Mesenchymal stem cell (in vitro differentiated cells and primary cell): Measurements from ENCODE around the gene RENBP.
A peak's percentile ranks its signal among the peaks of the same experiment; 100 is the strongest.
"Not testable (repeated sequence)": the region's sequence is repeated elsewhere in the genome, so short reads cannot be mapped to it uniquely, and the experiment has no call there.

Experiments used
- DNase-seq: peaks from one replicate; pipeline ENCODE4 v3.0.0-alpha.2; 2013
- H2AFZ ChIP-seq: one replicate; pipeline ENCODE4 v1.6.1; 2013; ENCODE audit warnings: low read depth, mild to moderate bottlenecking, control low read depth, inconsistent platforms, low read length, moderate library complexity
- H2AK5ac ChIP-seq: 2 replicates; pipeline ENCODE4 v1.6.1; 2013; ENCODE audit warnings: low read length, moderate library complexity, mild to moderate bottlenecking, inconsistent platforms; ENCODE audit not compliant: severe bottlenecking
- H2BK120ac ChIP-seq: one replicate; pipeline ENCODE4 v1.6.1; 2013; ENCODE audit warnings: low read depth, mild to moderate bottlenecking, inconsistent platforms, low read length, moderate library complexity
- H2BK12ac ChIP-seq, 2 experiments: one replicate each; pipeline ENCODE4 v1.6.1; 2013; ENCODE audit warnings: inconsistent platforms in 2 of 2, low read length in 2 of 2, mild to moderate bottlenecking in 2 of 2, moderate library complexity in 2 of 2, control low read depth in 1 of 2
- H2BK15ac ChIP-seq: one replicate; pipeline ENCODE4 v1.6.1; 2013; ENCODE audit warnings: mild to moderate bottlenecking, low read depth, inconsistent platforms; ENCODE audit not compliant: poor library complexity, severe bottlenecking
- H2BK5ac ChIP-seq: 2 replicates; pipeline ENCODE4 v1.6.1; 2013; ENCODE audit warnings: low read depth, mild to moderate bottlenecking, low read length, control low read depth, inconsistent platforms; ENCODE audit not compliant: poor library complexity, severe bottlenecking
- H3K14ac ChIP-seq, 2 experiments: one replicate each; pipeline ENCODE4 v1.6.1; 2013; ENCODE audit warnings: inconsistent platforms in 2 of 2, low read length in 2 of 2, control low read depth in 1 of 2, mild to moderate bottlenecking in 1 of 2, moderate library complexity in 1 of 2
- H3K18ac ChIP-seq, 2 experiments: one replicate each; pipeline ENCODE4 v1.6.1; 2013; ENCODE audit warnings: inconsistent platforms in 2 of 2, low read length in 2 of 2, control low read depth in 1 of 2, low read depth in 1 of 2, mild to moderate bottlenecking in 1 of 2
- H3K23ac ChIP-seq, 2 experiments: one replicate each; pipeline ENCODE4 v1.6.1; 2013; ENCODE audit warnings: inconsistent platforms in 2 of 2, low read length in 2 of 2, mild to moderate bottlenecking in 2 of 2, moderate library complexity in 2 of 2, control low read depth in 1 of 2
- H3K27ac ChIP-seq: 2 replicates; pipeline ENCODE4 v1.5.1; 2013; ENCODE audit warnings: mild to moderate bottlenecking, moderate library complexity, low read length, control low read depth, inconsistent platforms; ENCODE audit not compliant: poor library complexity, severe bottlenecking
- H3K27me3 ChIP-seq, 2 experiments: 2 replicates each; pipeline versions ENCODE4 v1.6.1 to v1.7.0; 2013; ENCODE audit warnings: low read length in 2 of 2, mild to moderate bottlenecking in 2 of 2, moderate library complexity in 2 of 2, control low read depth in 1 of 2, inconsistent platforms in 1 of 2; ENCODE audit not compliant: control insufficient read depth in 1 of 2, insufficient read depth in 1 of 2
- H3K36me3 ChIP-seq, 2 experiments: 2 replicates each; pipeline versions ENCODE4 v1.6.1 to v1.7.0; 2013; ENCODE audit warnings: low read length in 2 of 2, control low read depth in 1 of 2, inconsistent platforms in 1 of 2, low read depth in 1 of 2, mild to moderate bottlenecking in 1 of 2; ENCODE audit not compliant: insufficient read depth in 2 of 2, control insufficient read depth in 1 of 2
- H3K4ac ChIP-seq, 2 experiments: one replicate each; pipeline ENCODE4 v1.6.1; 2013; ENCODE audit warnings: inconsistent platforms in 2 of 2, low read length in 2 of 2, mild to moderate bottlenecking in 2 of 2, moderate library complexity in 2 of 2, control low read depth in 1 of 2, low read depth in 1 of 2
- H3K4me1 ChIP-seq: 2 replicates; pipeline ENCODE4 v1.6.1; 2013; ENCODE audit warnings: low read depth, low read length, control low read depth; ENCODE audit not compliant: control insufficient read depth, insufficient read depth
- H3K4me2 ChIP-seq: 2 replicates; pipeline ENCODE4 v1.6.1; 2013; ENCODE audit warnings: low read length, mild to moderate bottlenecking, inconsistent platforms; ENCODE audit not compliant: poor library complexity, severe bottlenecking
- H3K4me3 ChIP-seq, 2 experiments: 2 replicates each; pipeline versions ENCODE4 v1.5.1 to v1.7.0; 2013; ENCODE audit warnings: low read length in 2 of 2, mild to moderate bottlenecking in 2 of 2, control low read depth in 1 of 2, low read depth in 1 of 2; ENCODE audit not compliant: insufficient read depth in 1 of 2
- H3K79me1 ChIP-seq: replicated peaks from 2 replicates; pipeline ENCODE4 v1.6.1; 2013; ENCODE audit warnings: mild to moderate bottlenecking, control low read depth, low read length, inconsistent platforms; ENCODE audit not compliant: poor library complexity, severe bottlenecking
- H3K9ac ChIP-seq: 2 replicates; pipeline ENCODE4 v1.7.0; 2013; ENCODE audit warnings: mild to moderate bottlenecking, low read length, moderate library complexity
- H3K9me3 ChIP-seq: 2 replicates; pipeline ENCODE4 v1.7.0; 2013; ENCODE audit warnings: mild to moderate bottlenecking, low read length; ENCODE audit not compliant: control insufficient read depth
- H4K8ac ChIP-seq: one replicate; pipeline ENCODE4 v1.6.1; 2013; ENCODE audit warnings: inconsistent platforms, mild to moderate bottlenecking, low read length, moderate library complexity
- H4K91ac ChIP-seq: one replicate; pipeline ENCODE4 v1.6.1; 2013; ENCODE audit warnings: mild to moderate bottlenecking, low read length, inconsistent platforms
- WGBS: methylation state at CpG from one replicate; pipeline ENCODE4 v1.1.7; 2013; ENCODE audit warnings: mixed read lengths; 5-methylcytosine and 5-hydroxymethylcytosine counted together

Gene RENBP

GRCh38 chrX:153983321-153983801, 38.9 kb upstream of the RENBP start:
- Histone ChIP-seq H3K4ac (no peak overlapping the region), H3K9me3 (no peaks in the 10 kb centered on the region), H3K14ac (no peak overlapping the region), H2BK5ac (no peak overlapping the region), H4K8ac (no peak overlapping the region), H2BK12ac (no peak overlapping the region), H3K4me1 (peaks cover 5% of the 10 kb centered on the region), H2AFZ (no peak overlapping the region), H4K91ac (no peak overlapping the region), H3K9ac (no peak overlapping the region), H3K18ac (no peak overlapping the region), H2AK5ac (no peak overlapping the region), H3K4me3 (no peak overlapping the region), H3K4me2 (no peak overlapping the region), H2BK120ac (no peak overlapping the region), H3K36me3 (peaks cover 0 to 17% of the 10 kb centered on the region in 2 experiments), H3K23ac (no peak overlapping the region), H3K79me1 (peaks cover 6% of the 10 kb centered on the region), H2BK15ac (no peak overlapping the region), H3K27ac (no peak overlapping the region), H3K27me3 (peaks cover 0 to 14% of the 10 kb centered on the region in 2 experiments)
- no peak for DNase-seq
- WGBS: 95% methylated on average over 12 of the region's 12 CpGs

GRCh38 chrX:153981771-153982533, 37.5 kb upstream of the RENBP start:
- no peak overlapping the region for H2AFZ ChIP-seq
- H3K23ac ChIP-seq: no peak overlapping the region
- no peak overlapping the region for H2AK5ac ChIP-seq
- no peak overlapping the region for H3K9ac ChIP-seq
- H3K18ac ChIP-seq: no peak overlapping the region
- H3K9me3 ChIP-seq: no peaks in the 10 kb centered on the region
- no peak overlapping the region for H2BK15ac ChIP-seq
- no peak overlapping the region for H3K4ac ChIP-seq
- H3K79me1 ChIP-seq: peaks cover 6% of the 10 kb centered on the region
- H3K4me2 ChIP-seq: no peak overlapping the region
- H3K36me3 ChIP-seq: peaks cover 0 to 17% of the 10 kb centered on the region in 2 experiments
- H2BK120ac ChIP-seq: no peak overlapping the region
- peaks cover 0 to 11% of the 10 kb centered on the region in 2 experiments for H3K27me3 ChIP-seq
- H3K4me1 ChIP-seq: peaks cover 5% of the 10 kb centered on the region
- no peak overlapping the region for H4K8ac ChIP-seq
- DNase-seq: no peak
- H2BK12ac ChIP-seq: no peak overlapping the region
- H4K91ac ChIP-seq: no peak overlapping the region
- peak overlapping the region in 1 of 2 experiments; percentile 32 for H3K14ac ChIP-seq
- whole genome bisulfite sequencing: 96% methylated on average over 45 of the region's 52 CpGs
- no peak overlapping the region for H3K27ac ChIP-seq
- no peak overlapping the region for H3K4me3 ChIP-seq
- no peak overlapping the region for H2BK5ac ChIP-seq

- no peak overlapping the region for H3K27ac ChIP-seq
- no peak overlapping the region for H3K4ac ChIP-seq
- no peak overlapping the region for H2AFZ ChIP-seq
- peaks cover 6% of the 10 kb centered on the region for H3K79me1 ChIP-seq
- WGBS: 94% methylated on average over 3 of the region's 7 CpGs
- no peak overlapping the region for H4K91ac ChIP-seq
- H2BK120ac ChIP-seq: no peak overlapping the region
- peaks cover 0 to 11% of the 10 kb centered on the region in 2 experiments for H3K27me3 ChIP-seq
- H3K4me1 ChIP-seq: peaks cover 5% of the 10 kb centered on the region
- H3K36me3 ChIP-seq: peaks cover 0 to 17% of the 10 kb centered on the region in 2 experiments
- H2BK5ac ChIP-seq: no peak overlapping the region
- DNase-seq: no peak
- H3K4me3 ChIP-seq: no peak overlapping the region
- no peak overlapping the region for H3K9ac ChIP-seq
- no peak overlapping the region for H3K14ac ChIP-seq
- H3K9me3 ChIP-seq: no peaks in the 10 kb centered on the region
- H3K23ac ChIP-seq: no peak overlapping the region
- no peak overlapping the region for H3K4me2 ChIP-seq
- no peak overlapping the region for H4K8ac ChIP-seq
- no peak overlapping the region for H3K18ac ChIP-seq
- H2AK5ac ChIP-seq: no peak overlapping the region
- no peak overlapping the region for H2BK15ac ChIP-seq
- no peak overlapping the region for H2BK12ac ChIP-seq
Measured at GRCh38 chrX:153981231-153981630, 36.8 kb upstream of the RENBP start.

GRCh38 chrX:153980394-153980793, 36.0 kb upstream of the RENBP start:
- WGBS: 95% methylated on average over 6 of the region's 10 CpGs
- not testable (repeated sequence) for H3K79me1 ChIP-seq

More at GRCh38 chrX:153980394-153980793, 36.0 kb upstream of the RENBP start:
- H2BK15ac ChIP-seq, H3K9me3 ChIP-seq, H3K4me2 ChIP-seq, H4K8ac ChIP-seq, H2BK12ac ChIP-seq, H3K9ac ChIP-seq, H4K91ac ChIP-seq, H2BK120ac ChIP-seq, H3K14ac ChIP-seq, H3K4me1 ChIP-seq, H3K18ac ChIP-seq, H2AFZ ChIP-seq, H2BK5ac ChIP-seq, DNase-seq, H3K23ac ChIP-seq, H3K4me3 ChIP-seq, H3K27ac ChIP-seq, H3K4ac ChIP-seq, H2AK5ac ChIP-seq: not testable (repeated sequence)
- Histone ChIP-seq H3K27me3 (peaks cover 0 to 11% of the 10 kb centered on the region in 2 experiments), H3K36me3 (peaks cover 0 to 17% of the 10 kb centered on the region in 2 experiments)
